Liver (tissue), 9 donors: ENCODE data around the gene CARS1. TPM values are rescaled to one million over a fixed set of nuclear protein-coding genes. Genes with fewer than 3 reads are reported as not detected.

Source experiments
- DNase-seq: peaks from one replicate; pipeline ENCODE4 v3.0.0-alpha.2; 2017; ENCODE audit warnings: low spot score
- H3K27ac ChIP-seq, 2 donors: one replicate each; pipeline ENCODE4 v1.7.0; 2013; ENCODE audit warnings: inconsistent platforms in 2 of 2, low read length in 2 of 2, control low read depth in 1 of 2, low read depth in 1 of 2, mild to moderate bottlenecking in 1 of 2
- H3K27me3 ChIP-seq, 4 donors: one replicate each; pipeline versions ENCODE4 v1.6.1 to v1.7.0; 2013; ENCODE audit warnings: low read length in 3 of 4, inconsistent platforms in 1 of 4, mild to moderate bottlenecking in 1 of 4, moderate library complexity in 1 of 4; ENCODE audit not compliant: control insufficient read depth in 4 of 4, insufficient read depth in 4 of 4
- H3K36me3 ChIP-seq, 4 donors: one replicate each; pipeline versions ENCODE4 v1.6.1 to v1.7.0; 2013; ENCODE audit warnings: low read length in 3 of 4, mild to moderate bottlenecking in 3 of 4, low read depth in 1 of 4, moderate library complexity in 1 of 4; ENCODE audit not compliant: control insufficient read depth in 4 of 4, insufficient read depth in 3 of 4
- H3K4me1 ChIP-seq, 4 donors: one replicate each; pipeline versions ENCODE4 v1.6.1 to v1.7.0; 2013; ENCODE audit warnings: low read length in 3 of 4, mild to moderate bottlenecking in 3 of 4, moderate library complexity in 1 of 4; ENCODE audit not compliant: control insufficient read depth in 4 of 4, insufficient read depth in 4 of 4
- H3K4me3 ChIP-seq, 3 donors: one replicate each; pipeline versions ENCODE4 v1.6.1 to v1.7.0; 2013; ENCODE audit warnings: low read length in 3 of 3, control low read depth in 1 of 3, low read depth in 1 of 3, mild to moderate bottlenecking in 1 of 3
- H3K9ac ChIP-seq, 2 donors: one replicate each; pipeline ENCODE4 v1.7.0; 2013; ENCODE audit warnings: low read length in 2 of 2, mild to moderate bottlenecking in 2 of 2, moderate library complexity in 2 of 2, control low read depth in 1 of 2, low read depth in 1 of 2
- H3K9me3 ChIP-seq, 4 donors: one replicate each; pipeline versions ENCODE4 v1.6.1 to v1.7.0; 2013; ENCODE audit warnings: low read length in 3 of 4; ENCODE audit not compliant: control insufficient read depth in 4 of 4
- ATF3 ChIP-seq: IDR thresholded peaks from 2 replicates; pipeline ENCODE4 v1.6.1; 2016; ENCODE audit warnings: antibody characterized with exemption
- EGR1 ChIP-seq, 2 donors: IDR thresholded peaks; 2 replicates each; pipeline ENCODE4 v1.6.1; 2016 to 2018; ENCODE audit warnings: antibody characterized with exemption in 2 of 2, low read depth in 2 of 2
- FOXA1 ChIP-seq: IDR thresholded peaks from 2 replicates; pipeline ENCODE4 v1.6.1; 2016; ENCODE audit warnings: antibody characterized with exemption
- FOXA2 ChIP-seq: IDR thresholded peaks from 2 replicates; pipeline ENCODE4 v1.6.1; 2016; ENCODE audit warnings: antibody characterized with exemption
- GABPA ChIP-seq, 2 donors: IDR thresholded peaks in 1 of 2; conservative IDR thresholded peaks in 1 of 2; 2 replicates each; pipeline ENCODE4 v1.6.1; 2016; ENCODE audit warnings: antibody characterized with exemption in 2 of 2, mild to moderate bottlenecking in 1 of 2, moderate library complexity in 1 of 2
- HNF4A ChIP-seq, 2 donors: conservative IDR thresholded peaks; 2 replicates each; pipeline ENCODE4 v1.6.1; 2016; ENCODE audit warnings: antibody characterized with exemption in 2 of 2, mild to moderate bottlenecking in 2 of 2
- HNF4G ChIP-seq: IDR thresholded peaks from 2 replicates; pipeline ENCODE4 v1.6.1; 2016; ENCODE audit warnings: antibody characterized with exemption
- JUND ChIP-seq, 2 donors: IDR thresholded peaks; 2 replicates each; pipeline ENCODE4 v1.6.1; 2016; ENCODE audit warnings: antibody characterized with exemption in 2 of 2
- MAX ChIP-seq: IDR thresholded peaks from 2 replicates; pipeline ENCODE4 v1.6.1; 2016; ENCODE audit warnings: antibody characterized with exemption
- NR2F2 ChIP-seq: IDR thresholded peaks from 2 replicates; pipeline ENCODE4 v1.6.1; 2016; ENCODE audit warnings: antibody characterized with exemption
- RAD21 ChIP-seq, 2 donors: IDR thresholded peaks; 2 replicates each; pipeline ENCODE4 v1.6.1; 2016; ENCODE audit warnings: antibody characterized with exemption in 2 of 2, mild to moderate bottlenecking in 2 of 2
- RXRA ChIP-seq, 2 donors: IDR thresholded peaks; 2 replicates each; pipeline ENCODE4 v1.6.1; 2017 to 2018; ENCODE audit warnings: antibody characterized with exemption in 2 of 2, mild to moderate bottlenecking in 1 of 2
- SP1 ChIP-seq: IDR thresholded peaks from 2 replicates; pipeline ENCODE4 v1.6.1; 2018; ENCODE audit warnings: antibody characterized with exemption, mild to moderate bottlenecking
- TAF1 ChIP-seq: conservative IDR thresholded peaks from 2 replicates; pipeline ENCODE4 v1.6.1; 2016; ENCODE audit warnings: antibody characterized with exemption, mild to moderate bottlenecking
- YY1 ChIP-seq: IDR thresholded peaks from 2 replicates; pipeline ENCODE4 v1.6.1; 2016; ENCODE audit warnings: antibody characterized with exemption, mild to moderate bottlenecking
- ZBTB33 ChIP-seq: IDR thresholded peaks from 2 replicates; pipeline ENCODE4 v1.6.1; 2016; ENCODE audit warnings: antibody characterized with exemption
- WGBS: extraction: QIAGEN DNeasy Blood & Tissue Kit; methylation state at CpG from one replicate; pipeline ENCODE4 v1.1.7; 2013; 5-methylcytosine and 5-hydroxymethylcytosine counted together
- polyA plus RNA-seq, 2 donors: library from polyadenylated mRNA; stranded (reverse) in 1 of 2; unstranded in 1 of 2; fragments of 200-250 nt in 1 of 2; fragments of >200 nt in 1 of 2; fragmentation: Nextera tagmentation in 1 of 2; extraction: Ambion mirVana in 1 of 2; gene quantifications; one replicate each; pipeline versions ENCODE4 v1.2.1 to v1.2.3, GENCODE V29; 2013 to 2015
- total RNA-seq, 2 donors: library from RNA; depleted of rRNA; stranded (reverse); fragments of >200 nt; gene quantifications; one replicate each; pipeline ENCODE4 v1.2.3, GENCODE V29; 2014
- TF ChIP-seq, protein P1 (sequence below): fragments of 150-350 bp; IDR thresholded peaks from 2 replicates; pipeline ENCODE4 v1.5.1; 2017; ENCODE audit warnings: improper control_type of control experiment, low read depth, low read length; ENCODE audit not compliant: missing input control
- TF ChIP-seq, protein P2 (sequence below): IDR thresholded peaks from 2 replicates; pipeline ENCODE4 v1.6.1; 2016; ENCODE audit warnings: antibody characterized with exemption, mild to moderate bottlenecking
- donor health status: healthy.
- donor health status: healthy.
- donor health status: healthy.
- donor health status: healthy.
- donor health status: healthy.

CARS1 gene
- total and polyA plus RNA-seq, 4 donors: 15.2 to 40.1 (median 22.1) TPM

GRCh38 chr11:3105791-3106735, 48.8 kb upstream of the CARS1 start:
- Histone ChIP-seq H3K4me1 (no peaks in the 10 kb centered on the region), H3K36me3 (no peaks in the 10 kb centered on the region), H3K9me3 (no peaks in the 10 kb centered on the region), H3K27ac (no peak overlapping the region), H3K9ac (no peak overlapping the region), H3K4me3 (no peak overlapping the region), H3K27me3 (no peaks in the 10 kb centered on the region)
- WGBS: 82% methylated on average over 41 of the region's 41 CpGs
- no peak for DNase-seq
- TF ChIP-seq RXRA (IDR thresholded peaks at IDR 0.05) (no peak), ATF3 (no peak), TAF1 (no peak), HNF4G (no peak)
- TF ChIP-seq, protein P1, sequence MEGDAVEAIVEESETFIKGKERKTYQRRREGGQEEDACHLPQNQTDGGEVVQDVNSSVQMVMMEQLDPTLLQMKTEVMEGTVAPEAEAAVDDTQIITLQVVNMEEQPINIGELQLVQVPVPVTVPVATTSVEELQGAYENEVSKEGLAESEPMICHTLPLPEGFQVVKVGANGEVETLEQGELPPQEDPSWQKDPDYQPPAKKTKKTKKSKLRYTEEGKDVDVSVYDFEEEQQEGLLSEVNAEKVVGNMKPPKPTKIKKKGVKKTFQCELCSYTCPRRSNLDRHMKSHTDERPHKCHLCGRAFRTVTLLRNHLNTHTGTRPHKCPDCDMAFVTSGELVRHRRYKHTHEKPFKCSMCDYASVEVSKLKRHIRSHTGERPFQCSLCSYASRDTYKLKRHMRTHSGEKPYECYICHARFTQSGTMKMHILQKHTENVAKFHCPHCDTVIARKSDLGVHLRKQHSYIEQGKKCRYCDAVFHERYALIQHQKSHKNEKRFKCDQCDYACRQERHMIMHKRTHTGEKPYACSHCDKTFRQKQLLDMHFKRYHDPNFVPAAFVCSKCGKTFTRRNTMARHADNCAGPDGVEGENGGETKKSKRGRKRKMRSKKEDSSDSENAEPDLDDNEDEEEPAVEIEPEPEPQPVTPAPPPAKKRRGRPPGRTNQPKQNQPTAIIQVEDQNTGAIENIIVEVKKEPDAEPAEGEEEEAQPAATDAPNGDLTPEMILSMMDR: no peak

- no peak overlapping the region for H3K27ac ChIP-seq
- H3K4me1 ChIP-seq: no peaks in the 10 kb centered on the region
- H3K4me3 ChIP-seq: no peak overlapping the region
- WGBS: 94% methylated on average over 23 of the region's 23 CpGs
- H3K36me3 ChIP-seq: no peaks in the 10 kb centered on the region
- no peak overlapping the region for H3K9ac ChIP-seq
- no peak for DNase-seq
- H3K27me3 ChIP-seq: no peaks in the 10 kb centered on the region
- TF ChIP-seq SP1 (no peak), HNF4A (conservative IDR thresholded peaks at IDR 0.05) (no peak), MAX (no peak), ZBTB33 (no peak), GABPA (IDR thresholded peaks at IDR 0.05 in 1 of 2, conservative IDR thresholded peaks at IDR 0.05 in 1 of 2) (no peak), NR2F2 (no peak), TAF1 (no peak), YY1 (no peak), EGR1 (IDR thresholded peaks at IDR 0.05; ENCODE audit: low read depth in 2 of 2) (no peak), RAD21 (IDR thresholded peaks at IDR 0.05) (no peak), ATF3 (no peak), HNF4G (no peak), FOXA2 (no peak), RXRA (IDR thresholded peaks at IDR 0.05) (no peak), FOXA1 (no peak), JUND (IDR thresholded peaks at IDR 0.05) (no peak)
- TF ChIP-seq, protein P2, sequence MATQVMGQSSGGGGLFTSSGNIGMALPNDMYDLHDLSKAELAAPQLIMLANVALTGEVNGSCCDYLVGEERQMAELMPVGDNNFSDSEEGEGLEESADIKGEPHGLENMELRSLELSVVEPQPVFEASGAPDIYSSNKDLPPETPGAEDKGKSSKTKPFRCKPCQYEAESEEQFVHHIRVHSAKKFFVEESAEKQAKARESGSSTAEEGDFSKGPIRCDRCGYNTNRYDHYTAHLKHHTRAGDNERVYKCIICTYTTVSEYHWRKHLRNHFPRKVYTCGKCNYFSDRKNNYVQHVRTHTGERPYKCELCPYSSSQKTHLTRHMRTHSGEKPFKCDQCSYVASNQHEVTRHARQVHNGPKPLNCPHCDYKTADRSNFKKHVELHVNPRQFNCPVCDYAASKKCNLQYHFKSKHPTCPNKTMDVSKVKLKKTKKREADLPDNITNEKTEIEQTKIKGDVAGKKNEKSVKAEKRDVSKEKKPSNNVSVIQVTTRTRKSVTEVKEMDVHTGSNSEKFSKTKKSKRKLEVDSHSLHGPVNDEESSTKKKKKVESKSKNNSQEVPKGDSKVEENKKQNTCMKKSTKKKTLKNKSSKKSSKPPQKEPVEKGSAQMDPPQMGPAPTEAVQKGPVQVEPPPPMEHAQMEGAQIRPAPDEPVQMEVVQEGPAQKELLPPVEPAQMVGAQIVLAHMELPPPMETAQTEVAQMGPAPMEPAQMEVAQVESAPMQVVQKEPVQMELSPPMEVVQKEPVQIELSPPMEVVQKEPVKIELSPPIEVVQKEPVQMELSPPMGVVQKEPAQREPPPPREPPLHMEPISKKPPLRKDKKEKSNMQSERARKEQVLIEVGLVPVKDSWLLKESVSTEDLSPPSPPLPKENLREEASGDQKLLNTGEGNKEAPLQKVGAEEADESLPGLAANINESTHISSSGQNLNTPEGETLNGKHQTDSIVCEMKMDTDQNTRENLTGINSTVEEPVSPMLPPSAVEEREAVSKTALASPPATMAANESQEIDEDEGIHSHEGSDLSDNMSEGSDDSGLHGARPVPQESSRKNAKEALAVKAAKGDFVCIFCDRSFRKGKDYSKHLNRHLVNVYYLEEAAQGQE: no peak
- TF ChIP-seq, protein P1: no peak
- no peaks in the 10 kb centered on the region for H3K9me3 ChIP-seq
Observed at GRCh38 chr11:3104961-3105790, 48.0 kb upstream of the CARS1 start.
